CD4-positive, alpha-beta memory T cell (primary cell): Measurements from ENCODE around the gene SLC39A12. TPM values are rescaled to one million over a fixed set of nuclear protein-coding genes. Genes with fewer than 3 reads are reported as not detected.

Experiments used
- CTCF ChIA-PET: fragments of 350-600 bp; sonication (Branson Sonifier 250); formaldehyde crosslinking; loops from one replicate; lab custom pipeline; 2021; ENCODE audit warnings: inconsistent platforms; ENCODE audit not compliant: partially characterized antibody; lab: Charles Lee
- POLR2A ChIA-PET: fragments of 350-600 bp; sonication (Branson Sonifier 250); formaldehyde crosslinking; loops from one replicate; lab custom pipeline; 2021; ENCODE audit not compliant: partially characterized antibody; lab: Charles Lee
- DNase-seq, 5 donors: peaks; one replicate each; pipeline versions ENCODE4 v3.0.0 to v3.0.0-alpha.2; 2020 to 2022; ENCODE audit warnings: mixed read lengths in 1 of 5
- H3K27ac ChIP-seq: one replicate; pipeline ENCODE4 v1.7.0; 2013; ENCODE audit warnings: low read depth, low read length
- H3K27me3 ChIP-seq: 2 replicates; pipeline ENCODE4 v1.7.0; 2013; ENCODE audit warnings: mild to moderate bottlenecking, low read length, moderate library complexity; ENCODE audit not compliant: insufficient read depth
- H3K36me3 ChIP-seq: 2 replicates; pipeline ENCODE4 v1.7.0; 2013; ENCODE audit warnings: mild to moderate bottlenecking, low read length, moderate library complexity; ENCODE audit not compliant: insufficient read depth
- H3K4me1 ChIP-seq: 2 replicates; pipeline ENCODE4 v1.7.0; 2013; ENCODE audit warnings: mild to moderate bottlenecking, low read length, moderate library complexity; ENCODE audit not compliant: insufficient read depth
- H3K4me3 ChIP-seq, 2 donors: one replicate each; pipeline ENCODE4 v1.7.0; 2013; ENCODE audit warnings: low read length in 2 of 2, mild to moderate bottlenecking in 1 of 2
- H3K9me3 ChIP-seq, 2 donors: one replicate each; pipeline ENCODE4 v1.7.0; 2013; ENCODE audit warnings: low read length in 2 of 2, control low read depth in 1 of 2; ENCODE audit not compliant: control insufficient read depth in 1 of 2
- H3K27ac Mint-ChIP-seq, 7 donors: one replicate each; pipeline ENCODE4 v1.8.0; 2020 to 2021; ENCODE audit warnings: mixed read lengths in 7 of 7, mild to moderate bottlenecking in 6 of 7, inconsistent platforms in 3 of 7, moderate library complexity in 3 of 7
- H3K27me3 Mint-ChIP-seq, 2 donors: one replicate each; pipeline ENCODE4 v1.8.0; 2020 to 2021; ENCODE audit warnings: mixed read lengths in 2 of 2
- H3K36me3 Mint-ChIP-seq, 2 donors: one replicate each; pipeline ENCODE4 v1.8.0; 2020 to 2021; ENCODE audit warnings: mixed read lengths in 2 of 2, inconsistent platforms in 1 of 2, mild to moderate bottlenecking in 1 of 2
- H3K4me1 Mint-ChIP-seq, 4 donors: one replicate each; pipeline ENCODE4 v1.8.0; 2020 to 2021; ENCODE audit warnings: mixed read lengths in 4 of 4, mild to moderate bottlenecking in 1 of 4
- H3K4me3 Mint-ChIP-seq, 8 donors: one replicate each; pipeline ENCODE4 v1.8.0; 2020 to 2021; ENCODE audit warnings: mixed read lengths in 8 of 8, mild to moderate bottlenecking in 7 of 8, moderate library complexity in 6 of 8, inconsistent platforms in 3 of 8
- H3K9me3 Mint-ChIP-seq, 8 donors: one replicate each; pipeline ENCODE4 v1.8.0; 2020 to 2021; ENCODE audit warnings: mixed read lengths in 8 of 8, mild to moderate bottlenecking in 5 of 8, inconsistent platforms in 3 of 8, moderate library complexity in 1 of 8
- intact Hi-C: fragments of 100-400 bp; cut with micrococcal nuclease; formaldehyde crosslinking; loops from one replicate; pipeline ENCODE4 v1.15.1; 2023
- polyA plus RNA-seq, 2 donors: library from polyadenylated mRNA; unstranded; fragments of 300-500 nt; fragmentation: Illumina TruSeq; gene quantifications; one replicate each; pipeline ENCODE4 v1.2.3, GENCODE V29; 2021
- total RNA-seq, 2 experiments: library from RNA; stranded (reverse); gene quantifications; one replicate each; pipeline ENCODE4 v1.2.3, GENCODE V29; 2021

The SLC39A12 gene
- total and polyA plus RNA-seq, 4 experiments from 2014 or later: not detected

DNA sequence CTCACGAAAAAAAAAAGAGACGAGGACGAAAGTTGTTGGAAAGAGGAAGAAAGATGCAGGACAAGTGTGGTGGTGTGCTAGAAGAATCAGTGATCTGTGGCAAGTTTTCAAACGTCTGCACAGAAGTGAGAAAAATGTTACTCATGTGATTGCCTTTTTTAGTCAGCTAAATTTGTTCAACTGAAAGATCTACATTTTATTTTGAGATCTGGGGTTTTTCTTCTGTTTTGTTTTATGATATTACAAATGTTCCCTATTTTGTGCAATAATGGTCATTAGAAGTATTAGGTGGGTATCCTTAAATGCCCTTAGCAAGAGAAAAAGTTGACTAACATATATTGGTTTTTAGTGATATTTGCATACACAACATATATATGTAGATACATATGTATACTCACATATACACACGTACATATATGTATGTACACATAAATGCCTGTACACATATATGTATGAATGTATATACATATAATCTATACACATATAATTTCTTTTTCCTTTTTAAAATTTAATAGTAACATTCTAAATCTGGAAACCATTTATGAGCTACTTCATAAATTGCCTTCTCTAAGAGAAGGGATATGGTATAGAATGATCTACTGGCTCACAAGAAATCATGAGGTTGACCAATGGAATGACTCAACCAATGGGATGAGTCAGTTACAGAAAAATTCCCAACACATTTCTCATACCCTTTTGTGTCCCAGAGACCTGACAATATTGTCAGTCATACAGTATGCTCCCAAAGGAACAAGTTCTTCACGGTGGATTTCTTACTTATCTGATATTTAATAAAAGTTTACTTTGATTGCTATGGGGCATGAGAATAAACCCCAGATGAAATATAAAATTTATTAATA, 38.4 kb downstream of the SLC39A12 start:
- intact Hi-C loops: no loop called here
- ChIA-PET POLR2A (no interaction called here), CTCF (no interaction called here)
- H3K36me3 ChIP-seq: no peaks in the 10 kb centered on the region
- no peak for DNase-seq
- H3K36me3 Mint-ChIP-seq: no peaks in the 10 kb centered on the region
- peaks cover 0 to 4% of the 10 kb centered on the region in 2 donors for H3K9me3 ChIP-seq
- H3K4me3 ChIP-seq: no peak overlapping the region
- H3K27me3 ChIP-seq: no peaks in the 10 kb centered on the region
- H3K4me1 ChIP-seq: no peaks in the 10 kb centered on the region
- H3K4me1 Mint-ChIP-seq: no peaks in the 10 kb centered on the region
- H3K4me3 Mint-ChIP-seq: no peak overlapping the region
- H3K27ac Mint-ChIP-seq: no peak overlapping the region
- peaks cover 1% of the 10 kb centered on the region in 2 donors for H3K27me3 Mint-ChIP-seq
- no peak overlapping the region for H3K27ac ChIP-seq
- peaks cover 0 to 8% (median 2%) of the 10 kb centered on the region in 8 donors for H3K9me3 Mint-ChIP-seq

DNA sequence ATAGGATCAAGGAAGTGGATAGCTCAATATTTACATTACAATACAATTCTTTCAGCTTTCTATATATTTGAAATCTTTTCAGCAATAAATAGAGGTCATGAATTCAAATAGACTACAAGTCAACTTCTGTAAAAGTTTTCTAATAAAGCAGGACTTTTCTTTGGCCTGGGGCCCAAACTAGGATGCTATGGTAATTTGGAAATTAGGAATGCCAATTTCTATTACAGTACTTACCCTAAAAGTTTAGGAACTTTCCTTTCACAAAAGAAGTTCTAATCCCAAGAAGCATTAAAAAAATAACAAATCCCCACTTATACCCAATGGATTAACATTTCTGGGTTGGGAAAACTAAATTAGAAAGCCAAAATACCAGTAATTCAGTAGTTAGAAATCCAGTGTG, 40.5 kb downstream of the SLC39A12 start:
- ChIA-PET CTCF (no interaction called here), POLR2A (no interaction called here)
- Mint-ChIP-seq H3K36me3 (no peaks in the 10 kb centered on the region), H3K27me3 (peaks cover 1% of the 10 kb centered on the region in 2 donors), H3K4me1 (no peaks in the 10 kb centered on the region), H3K4me3 (no peak overlapping the region), H3K27ac (no peak overlapping the region), H3K9me3 (peaks cover 0 to 6% (median 1%) of the 10 kb centered on the region in 8 donors)
- no peaks in the 10 kb centered on the region for H3K27me3 ChIP-seq
- H3K36me3 ChIP-seq: no peaks in the 10 kb centered on the region
- intact Hi-C loops: no loop called here
- H3K9me3 ChIP-seq: peaks cover 0 to 3% of the 10 kb centered on the region in 2 donors
- H3K27ac ChIP-seq: no peak overlapping the region
- H3K4me3 ChIP-seq: no peak overlapping the region
- DNase-seq: no peak
- no peaks in the 10 kb centered on the region for H3K4me1 ChIP-seq

DNA sequence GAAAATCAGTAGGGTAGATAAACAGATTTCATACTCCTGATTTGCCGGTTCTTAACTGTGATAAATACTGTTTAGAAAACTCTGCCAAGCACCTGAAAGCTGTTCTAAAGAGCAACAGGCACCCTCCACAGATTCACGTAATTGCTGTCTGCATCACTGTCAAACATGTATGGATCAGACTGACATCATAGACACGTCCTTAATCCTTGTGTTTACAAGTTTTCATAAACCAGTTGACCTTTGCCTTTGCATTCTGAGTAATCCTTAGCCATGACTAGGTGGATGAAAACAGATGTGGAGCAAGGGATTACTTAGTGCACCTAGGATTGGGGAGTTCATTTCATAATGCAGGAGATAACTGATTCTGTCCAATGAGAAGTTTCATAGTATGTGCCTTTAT, 41.6 kb downstream of the SLC39A12 start:
- no peak overlapping the region for H3K27ac ChIP-seq
- Mint-ChIP-seq H3K27ac (no peak overlapping the region), H3K4me1 (no peaks in the 10 kb centered on the region), H3K9me3 (peaks cover 0 to 6% (median under 1%) of the 10 kb centered on the region in 8 donors), H3K4me3 (no peak overlapping the region), H3K27me3 (peaks cover 0 to 1% of the 10 kb centered on the region in 2 donors), H3K36me3 (no peaks in the 10 kb centered on the region)
- no peaks in the 10 kb centered on the region for H3K27me3 ChIP-seq
- POLR2A ChIA-PET: no interaction called here
- H3K36me3 ChIP-seq: no peaks in the 10 kb centered on the region
- CTCF ChIA-PET: no interaction called here
- no peak overlapping the region for H3K4me3 ChIP-seq
- no peaks in the 10 kb centered on the region for H3K9me3 ChIP-seq
- no peaks in the 10 kb centered on the region for H3K4me1 ChIP-seq
- no peak for DNase-seq
- intact Hi-C loops: no loop called here

DNA sequence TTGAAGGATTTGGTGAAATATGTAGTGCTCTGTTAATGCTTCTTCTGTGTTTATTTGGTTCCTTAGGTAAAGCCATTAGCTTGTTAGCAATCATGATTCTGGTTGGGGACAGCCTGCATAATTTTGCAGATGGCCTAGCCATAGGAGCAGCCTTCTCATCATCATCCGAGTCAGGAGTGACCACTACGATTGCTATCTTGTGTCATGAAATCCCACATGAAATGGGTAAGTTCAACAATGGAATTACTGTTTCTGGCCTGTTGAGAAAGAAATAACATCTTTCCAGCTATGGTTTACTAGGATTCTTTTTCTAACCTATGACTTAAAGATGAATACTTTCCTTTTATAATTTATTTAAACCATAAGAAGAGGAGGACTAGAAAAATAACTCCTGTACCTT, 48.9 kb downstream of the SLC39A12 start:
- no peaks in the 10 kb centered on the region for H3K9me3 ChIP-seq
- intact Hi-C loops: no loop called here
- CTCF ChIA-PET: no interaction called here
- H3K4me3 Mint-ChIP-seq: no peak overlapping the region
- H3K4me1 ChIP-seq: no peaks in the 10 kb centered on the region
- H3K9me3 Mint-ChIP-seq: peaks cover 0 to 3% (median 0%) of the 10 kb centered on the region in 8 donors
- H3K4me3 ChIP-seq: no peak overlapping the region
- POLR2A ChIA-PET: no interaction called here
- no peak overlapping the region for H3K27ac ChIP-seq
- no peaks in the 10 kb centered on the region for H3K27me3 ChIP-seq
- H3K27me3 Mint-ChIP-seq: peaks cover 0 to 3% of the 10 kb centered on the region in 2 donors
- H3K27ac Mint-ChIP-seq: no peak overlapping the region
- H3K4me1 Mint-ChIP-seq: no peaks in the 10 kb centered on the region
- no peak for DNase-seq
- H3K36me3 Mint-ChIP-seq: no peaks in the 10 kb centered on the region
- no peaks in the 10 kb centered on the region for H3K36me3 ChIP-seq

DNA sequence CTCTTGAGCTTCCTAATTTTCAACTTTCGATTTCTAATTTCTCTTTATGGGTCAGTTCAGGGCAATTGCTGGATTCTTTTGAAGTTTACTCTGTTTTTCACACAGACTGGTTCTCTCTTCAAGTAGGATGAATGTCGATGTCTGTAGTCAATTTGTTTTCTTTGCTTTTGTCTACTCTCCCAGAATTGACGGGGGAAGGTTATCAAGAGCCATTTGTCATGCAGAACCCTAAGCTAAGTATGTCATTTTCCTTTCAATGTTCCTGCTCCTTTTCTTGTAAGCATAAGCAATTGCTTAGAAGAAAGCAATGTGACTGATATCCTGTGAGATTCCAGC, 53.7 kb downstream of the SLC39A12 start:
- ChIA-PET POLR2A (no interaction called here), CTCF (no interaction called here)
- H3K4me3 Mint-ChIP-seq: no peak overlapping the region
- no peaks in the 10 kb centered on the region for H3K36me3 Mint-ChIP-seq
- no peak overlapping the region for H3K4me3 ChIP-seq
- H3K27me3 Mint-ChIP-seq: peaks cover 0 to 6% of the 10 kb centered on the region in 2 donors
- no peaks in the 10 kb centered on the region for H3K36me3 ChIP-seq
- H3K9me3 Mint-ChIP-seq: peaks cover 0 to 2% (median 0%) of the 10 kb centered on the region in 8 donors
- H3K27ac ChIP-seq: no peak overlapping the region
- H3K4me1 ChIP-seq: no peaks in the 10 kb centered on the region
- no peak overlapping the region for H3K27ac Mint-ChIP-seq
- H3K9me3 ChIP-seq: no peaks in the 10 kb centered on the region
- H3K4me1 Mint-ChIP-seq: no peaks in the 10 kb centered on the region
- H3K27me3 ChIP-seq: no peaks in the 10 kb centered on the region
- no peak for DNase-seq
- intact Hi-C loops: no loop called here

DNA sequence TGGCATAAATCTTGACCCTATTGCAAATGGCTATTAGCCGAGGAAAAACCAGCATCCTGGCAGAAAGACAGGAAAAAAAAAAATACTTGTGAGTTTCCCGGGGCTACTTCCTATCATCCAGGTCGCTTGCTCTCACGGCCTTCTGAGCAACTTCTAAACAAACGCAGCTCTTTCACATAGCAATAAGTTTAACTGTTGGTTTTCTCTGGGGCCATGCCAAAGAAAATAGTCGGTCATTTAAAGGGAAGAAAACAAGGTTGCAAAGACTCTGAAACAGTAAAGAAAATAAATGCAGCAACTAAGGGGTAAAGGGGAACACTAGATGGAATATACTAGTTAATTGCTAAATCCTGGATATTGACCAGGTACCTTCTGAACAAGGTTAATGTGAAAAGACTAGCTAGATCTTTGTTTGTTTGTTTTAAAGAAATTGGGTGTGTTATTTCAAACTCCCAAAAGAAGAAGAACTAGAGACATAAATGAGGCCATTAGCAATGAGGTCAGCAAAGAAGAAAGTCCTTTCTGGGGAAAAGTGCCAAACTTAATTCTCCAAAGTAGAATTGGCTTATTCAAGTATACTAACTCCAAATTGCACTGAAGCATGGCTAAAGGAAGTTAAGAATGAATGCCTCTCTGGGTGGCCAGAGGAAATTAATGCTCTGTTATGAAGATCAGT, 54.2 kb downstream of the SLC39A12 start:
- Histone ChIP-seq H3K27me3 (no peaks in the 10 kb centered on the region), H3K4me1 (no peaks in the 10 kb centered on the region), H3K36me3 (no peaks in the 10 kb centered on the region), H3K9me3 (no peaks in the 10 kb centered on the region), H3K27ac (no peak overlapping the region), H3K4me3 (no peak overlapping the region)
- no peak for DNase-seq
- Mint-ChIP-seq H3K4me3 (no peak overlapping the region), H3K36me3 (no peaks in the 10 kb centered on the region), H3K4me1 (no peaks in the 10 kb centered on the region), H3K9me3 (peaks cover 0 to 2% (median 0%) of the 10 kb centered on the region in 8 donors), H3K27me3 (peaks cover 0 to 6% of the 10 kb centered on the region in 2 donors), H3K27ac (peak overlapping the region in 1 of 7 donors; percentile 32)
- CTCF ChIA-PET: no interaction called here
- POLR2A ChIA-PET: no interaction called here
- intact Hi-C loops: no loop called here

DNA sequence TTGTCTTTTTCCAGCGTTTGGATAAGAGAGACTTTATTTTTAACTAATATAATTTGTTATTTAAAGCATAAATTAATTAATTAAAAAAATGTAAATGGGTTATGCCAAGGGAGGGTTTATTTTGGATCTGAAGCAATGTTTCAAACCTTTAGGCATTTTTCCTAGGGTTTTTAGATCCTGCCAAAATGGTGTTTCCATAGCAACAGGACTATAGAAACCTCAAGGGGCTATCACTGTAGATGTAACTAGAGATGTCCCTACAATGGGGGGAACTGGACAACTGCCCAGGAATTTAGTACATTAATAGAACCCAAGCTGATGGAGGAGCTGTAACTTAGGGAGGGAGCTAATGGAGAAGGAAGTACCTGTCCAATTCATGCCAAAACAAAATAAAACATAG, 57.3 kb downstream of the SLC39A12 start:
- Histone ChIP-seq H3K36me3 (no peaks in the 10 kb centered on the region), H3K4me3 (no peak overlapping the region), H3K27ac (no peak overlapping the region), H3K9me3 (no peaks in the 10 kb centered on the region), H3K4me1 (no peaks in the 10 kb centered on the region), H3K27me3 (no peaks in the 10 kb centered on the region)
- intact Hi-C loops: no loop called here
- Mint-ChIP-seq H3K27me3 (peaks cover 0 to 6% of the 10 kb centered on the region in 2 donors), H3K9me3 (peaks cover 0 to 2% (median 0%) of the 10 kb centered on the region in 8 donors), H3K4me3 (no peak overlapping the region), H3K36me3 (no peaks in the 10 kb centered on the region), H3K4me1 (no peaks in the 10 kb centered on the region), H3K27ac (no peak overlapping the region)
- POLR2A ChIA-PET: no interaction called here
- CTCF ChIA-PET: no interaction called here
- DNase-seq: no peak
